NOMO-1 treated with dmso at 0.1 percent for 144 hours (cell line): Measurements from ENCODE around the gene RHOXF2.
A peak's percentile ranks its signal among the peaks of the same experiment; 100 is the strongest.
"Not testable (repeated sequence)": the region's sequence is repeated elsewhere in the genome, so short reads cannot be mapped to it uniquely, and the experiment has no call there.

Source experiments
- DNase-seq: peaks from one replicate; lab custom pipeline; 2025; ENCODE audit not compliant: unreplicated experiment; lab: John Stamatoyannopoulos, UW

Gene RHOXF2

DNA sequence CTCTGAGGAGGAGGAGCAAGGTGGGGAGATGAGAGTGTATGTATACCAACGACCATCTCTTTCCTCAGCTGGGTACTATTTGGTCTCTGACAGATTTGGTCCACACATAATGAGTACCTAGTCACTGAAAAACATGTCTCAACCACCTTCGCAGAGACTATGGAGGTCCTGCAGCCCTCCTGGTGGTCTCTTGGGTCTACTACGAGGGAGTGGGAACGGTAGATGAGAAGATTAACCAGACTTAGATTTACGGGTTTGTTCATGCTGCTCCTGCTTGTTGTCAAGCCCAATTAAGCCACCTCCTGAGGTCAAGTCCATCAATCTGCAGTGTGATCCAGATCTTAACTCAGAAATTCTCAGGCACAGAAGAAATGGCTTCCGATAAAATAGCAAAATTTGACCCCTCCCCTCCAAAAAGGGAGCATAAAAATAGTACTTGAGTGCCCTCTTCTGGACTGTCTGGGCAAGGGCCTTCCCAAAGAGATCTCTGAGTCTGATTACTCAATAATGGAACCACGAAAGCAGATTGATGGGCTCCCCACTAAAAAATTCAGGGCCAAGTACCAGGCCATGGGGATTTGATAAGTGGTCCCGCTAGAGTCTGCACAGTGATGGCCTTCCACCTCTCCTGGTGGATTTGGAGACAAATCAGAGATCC is 38.3 kb downstream of the RHOXF2 start:
- not testable (repeated sequence) for DNase-seq

DNA sequence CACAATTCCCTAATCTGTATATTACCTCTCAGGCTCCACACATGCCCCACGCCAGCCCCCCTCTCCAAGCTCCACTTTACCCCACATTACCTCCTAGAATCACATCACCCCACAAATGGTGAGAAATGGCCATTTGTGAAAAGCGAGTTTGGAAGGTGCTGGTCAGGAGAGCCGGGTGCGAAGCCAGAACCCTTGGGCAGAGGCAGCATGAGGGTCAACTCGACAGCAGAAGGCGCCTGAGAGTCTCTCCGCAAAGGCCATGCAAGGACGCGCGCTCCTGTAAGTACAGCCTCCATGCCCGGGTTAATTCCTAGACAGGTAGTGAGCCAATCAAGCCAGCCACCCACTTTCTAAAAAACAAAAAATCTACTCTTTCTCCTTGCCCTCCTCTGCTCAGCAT is 42.4 kb downstream of the RHOXF2 start:
- DNase-seq = no peak

DNA sequence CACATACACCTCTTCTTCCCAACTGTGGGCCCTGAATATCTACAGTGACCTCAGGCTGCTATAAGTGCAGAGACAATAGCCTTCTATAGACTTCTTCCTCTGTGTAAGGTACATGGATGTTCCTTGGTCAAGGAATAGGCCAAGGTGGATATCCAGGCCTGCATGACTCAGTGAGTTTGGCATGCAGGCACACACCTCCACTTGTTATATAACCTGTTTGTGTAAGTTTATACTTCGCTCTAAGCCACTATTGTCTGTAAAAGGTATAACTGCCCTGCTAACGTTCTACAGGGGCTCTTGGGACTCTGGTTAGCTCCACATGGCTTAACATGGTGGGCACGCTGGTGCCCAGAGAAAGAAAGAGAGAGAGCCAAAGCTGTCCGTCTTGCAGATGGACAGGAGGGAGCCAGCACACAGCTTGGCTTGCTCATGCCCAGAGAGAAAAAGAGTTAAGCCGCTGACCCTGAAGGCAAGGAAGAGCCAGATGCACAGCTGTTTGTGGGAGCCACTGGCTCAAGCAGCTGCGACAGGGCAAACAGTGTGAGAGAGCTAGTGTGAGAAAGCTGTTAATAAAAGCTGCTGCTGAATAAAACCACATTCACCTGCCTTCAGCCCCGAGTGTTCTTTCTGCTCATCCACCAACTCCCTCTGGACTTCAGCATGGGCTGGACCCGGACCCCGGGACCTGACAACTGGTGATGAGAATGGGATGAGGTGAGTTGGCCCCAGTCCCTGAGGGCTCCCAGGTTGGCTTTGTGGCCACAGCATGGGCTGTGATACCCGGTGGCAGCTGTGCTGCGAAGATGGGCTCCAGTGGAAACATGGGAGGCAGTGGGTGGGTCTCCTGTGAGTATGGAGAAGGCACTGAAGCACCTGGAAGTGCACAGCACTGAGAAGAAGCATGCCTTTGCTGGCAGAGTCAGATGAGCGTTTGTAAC is 47.7 kb downstream of the RHOXF2 start:
- no peak for DNase-seq

DNA sequence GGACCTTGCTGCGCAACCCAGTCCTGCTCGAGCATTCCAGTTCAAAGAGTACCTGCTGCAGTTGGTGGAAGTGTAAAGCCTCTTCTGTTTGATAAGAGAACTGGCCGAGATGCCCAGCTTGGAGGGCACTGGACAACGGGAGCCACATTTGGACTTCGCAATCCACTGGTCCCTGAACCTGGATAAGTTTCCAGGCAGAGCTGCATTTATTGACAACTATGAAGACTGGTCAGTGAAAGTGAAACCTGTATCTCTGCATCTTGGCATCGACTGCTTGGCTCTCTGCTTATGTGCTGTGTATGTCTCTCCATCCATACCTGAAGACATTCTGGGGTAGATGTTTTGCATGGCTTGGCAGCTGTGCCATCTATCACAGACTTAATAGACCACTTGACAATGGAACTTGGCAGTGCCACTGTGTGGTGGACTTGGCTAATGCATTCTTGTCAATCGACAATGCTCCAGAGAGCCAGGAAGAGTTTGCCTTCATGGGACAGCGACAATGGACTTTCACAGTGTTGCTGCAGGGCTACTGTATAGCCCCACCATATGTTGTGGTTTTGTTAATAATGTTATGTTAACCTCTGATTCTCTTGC is 48.7 kb downstream of the RHOXF2 start:
- no peak for DNase-seq

DNA sequence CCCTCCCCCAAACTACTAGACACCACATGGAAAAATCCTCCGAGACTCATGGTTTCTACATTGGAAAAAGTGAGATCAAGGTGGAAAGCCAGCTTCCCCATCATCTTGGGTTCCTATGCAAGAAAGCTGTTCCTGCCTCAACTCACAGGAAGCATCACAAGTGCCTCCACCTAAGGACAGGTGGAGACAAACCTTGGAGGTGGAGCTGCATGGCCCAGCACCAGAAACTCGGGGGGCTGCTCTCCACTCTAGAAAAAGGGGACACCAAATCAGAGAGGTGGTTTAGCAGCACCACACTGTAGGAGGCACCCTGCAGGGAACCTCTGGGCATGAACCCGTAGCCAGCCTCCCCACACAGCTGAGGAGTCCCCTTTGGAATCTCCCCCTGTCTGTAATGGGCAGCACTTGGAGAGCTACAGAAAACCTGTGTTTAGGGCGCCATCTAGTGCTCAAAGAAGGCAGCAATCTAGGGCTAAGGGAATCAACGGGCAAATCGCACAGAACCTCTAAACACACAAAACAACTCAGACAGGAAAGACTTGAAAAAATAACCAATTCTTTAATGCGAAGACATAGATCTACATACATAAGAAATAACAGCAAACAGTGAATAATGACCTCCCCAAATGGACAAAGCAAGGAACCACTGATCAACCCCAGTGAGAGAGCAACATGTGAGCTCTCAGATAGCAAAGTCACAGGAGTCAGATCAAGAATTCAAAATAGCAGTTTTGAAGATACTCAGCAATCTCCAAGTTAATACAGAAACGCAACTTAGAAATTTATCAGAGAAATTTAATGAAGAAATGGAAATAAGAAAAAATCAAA is 55.2 kb downstream of the RHOXF2 start:
- peak; percentile 24 for DNase-seq
